Activated CD8-positive, alpha-beta memory T cell treated with anti-CD3 and anti-CD28 coated beads for 24 hours (primary cell): ENCODE results near the gene CLECL1.
"Not testable (repeated sequence)": the region's sequence is repeated elsewhere in the genome, so short reads cannot be mapped to it uniquely, and the experiment has no call there.

ENCODE experiments used
- DNase-seq: peaks from one replicate; pipeline ENCODE4 v3.0.0-alpha.2; 2020

The CLECL1 gene

DNA sequence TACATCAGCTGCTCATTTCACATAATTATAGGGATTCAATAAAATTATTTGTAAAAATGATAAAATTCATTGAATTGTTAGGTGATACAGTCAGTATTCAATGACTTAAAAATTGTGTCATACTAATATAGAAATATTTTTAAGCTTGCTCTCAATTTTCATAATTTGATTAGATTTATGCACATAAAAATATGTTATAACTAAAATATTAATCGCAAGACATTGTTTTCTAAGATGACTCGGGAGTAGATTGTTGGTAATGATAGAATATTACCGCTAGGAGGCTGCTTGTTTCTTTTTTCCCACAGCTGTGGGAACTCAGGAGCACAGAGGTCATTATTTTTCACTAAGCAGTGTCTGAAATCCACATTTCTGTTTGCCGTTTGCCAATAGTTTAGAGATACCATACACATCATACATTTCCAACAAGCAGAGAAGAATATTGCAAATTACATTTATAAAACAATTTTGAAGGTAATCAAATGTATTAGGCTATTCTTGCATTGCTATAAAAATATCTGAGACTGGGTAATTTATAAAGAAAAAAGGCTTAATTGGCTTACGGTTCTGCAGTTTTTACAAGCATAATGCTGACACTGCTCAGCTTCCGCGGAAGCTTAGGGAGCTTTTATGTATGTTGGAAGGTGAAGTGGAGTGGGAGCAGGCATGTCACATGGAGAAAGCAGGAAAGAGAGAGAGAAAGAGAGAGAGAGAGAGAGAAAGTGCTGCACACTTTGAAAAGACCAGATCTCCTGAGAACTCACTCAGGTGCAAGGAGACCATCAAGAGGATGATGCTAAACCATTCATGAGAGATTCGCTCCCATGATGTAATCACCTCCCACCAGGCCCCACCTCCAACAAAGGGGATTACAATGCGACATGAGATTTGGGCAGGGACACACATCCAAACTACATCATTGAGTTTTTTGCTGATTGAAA, 18.6 kb upstream of the CLECL1 start:
- DNase-seq = peak; percentile 62

DNA sequence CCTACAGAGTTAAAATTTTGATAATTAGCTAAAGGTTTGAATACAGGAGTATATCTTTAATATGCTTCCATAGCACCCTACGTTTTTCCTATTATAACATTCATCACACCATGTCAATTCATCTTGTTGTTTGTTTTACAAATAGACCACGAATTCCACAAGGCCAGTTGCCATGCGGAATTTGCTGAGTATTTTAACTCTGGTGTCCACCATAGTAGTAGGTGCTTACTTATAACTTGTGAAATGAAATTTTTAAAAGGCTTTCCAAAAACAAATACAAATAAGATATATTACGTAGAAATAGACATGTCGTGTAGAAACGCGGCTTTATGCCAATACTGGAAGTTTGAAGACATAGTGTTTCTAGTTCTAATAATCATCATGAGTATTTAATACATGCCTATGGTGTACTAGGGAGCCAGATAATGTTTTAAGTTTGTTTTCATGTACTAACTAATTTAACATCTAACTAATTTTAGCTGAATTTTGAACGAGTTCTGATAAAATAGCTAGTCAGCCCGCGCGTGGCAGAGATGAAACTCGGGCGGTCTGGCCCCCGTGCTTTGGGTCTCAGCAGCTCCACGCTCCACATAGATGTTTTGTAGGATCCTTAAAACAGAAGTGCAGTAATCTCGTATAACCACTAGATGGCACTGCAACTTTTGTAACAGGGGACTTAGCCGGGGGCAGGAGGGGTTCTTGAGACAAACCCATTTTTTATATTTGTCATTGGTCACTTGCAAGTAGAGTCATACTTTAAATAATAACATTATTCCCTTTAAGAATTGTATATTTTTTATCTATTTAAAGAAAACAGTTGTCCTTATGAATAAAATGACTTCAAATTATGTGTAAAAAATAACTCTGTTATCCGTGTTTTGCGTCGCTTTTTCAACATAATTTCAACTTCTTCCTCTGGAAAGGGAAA, 17.6 kb upstream of the CLECL1 start:
- peak; percentile 82 for DNase-seq

DNA sequence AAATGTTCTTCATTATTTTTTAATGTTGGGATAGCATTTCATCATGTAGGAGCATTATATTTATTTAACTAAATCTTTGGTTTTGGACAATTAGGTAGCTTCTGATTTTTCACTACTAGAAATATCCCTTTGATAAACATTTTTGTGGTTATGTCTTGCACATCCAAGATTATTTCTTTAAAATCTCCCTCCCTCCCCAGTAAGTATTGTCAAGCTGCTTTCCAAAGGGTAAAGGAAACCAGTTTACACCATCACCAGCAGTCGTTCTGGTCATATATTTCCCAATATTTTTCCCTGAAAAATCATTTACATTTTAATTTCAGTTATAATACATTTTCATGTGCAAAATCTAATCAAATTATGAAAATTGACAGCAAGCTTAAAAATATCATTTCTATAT, 16.7 kb upstream of the CLECL1 start:
- DNase-seq = no peak

DNA sequence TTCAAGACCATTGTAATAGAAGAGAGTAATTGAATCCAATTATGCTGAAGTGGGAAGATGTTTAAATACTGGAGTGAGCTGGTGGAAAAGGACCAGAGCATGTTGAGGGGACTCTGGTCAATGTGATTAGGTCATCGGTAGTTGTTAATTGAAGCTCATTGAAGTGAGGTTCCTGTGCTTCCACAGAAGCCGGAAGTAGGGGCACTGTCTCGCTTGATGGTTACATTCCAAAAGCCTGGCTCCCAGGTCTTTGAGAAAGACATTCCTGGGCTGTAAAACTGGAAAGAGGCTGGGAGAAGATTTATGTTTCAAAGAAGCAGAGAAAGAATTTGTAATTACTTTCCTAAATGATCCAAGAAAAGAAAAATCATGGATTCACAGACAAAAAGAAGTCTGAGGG, 12.3 kb upstream of the CLECL1 start:
- DNase-seq = no peak

DNA sequence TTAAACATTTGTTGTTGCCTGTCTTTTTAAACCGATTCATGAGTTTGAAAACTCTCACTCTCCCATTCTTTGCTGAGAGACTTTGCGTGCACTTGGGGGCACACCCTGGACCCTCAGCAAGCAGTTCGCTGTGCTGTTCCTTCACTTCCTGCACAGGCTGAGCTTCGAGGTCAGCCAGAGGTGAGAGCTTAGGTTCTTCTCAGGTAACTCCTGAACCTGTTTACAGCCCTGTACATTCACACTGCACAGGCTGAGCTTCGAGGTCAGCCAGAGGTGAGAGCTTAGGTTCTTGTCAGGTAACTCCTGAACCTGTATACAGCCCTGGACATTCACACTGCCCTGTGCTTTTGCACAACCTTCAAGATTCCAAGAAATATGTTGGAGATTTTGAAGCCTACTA, 9.8 kb upstream of the CLECL1 start:
- no peak for DNase-seq

DNA sequence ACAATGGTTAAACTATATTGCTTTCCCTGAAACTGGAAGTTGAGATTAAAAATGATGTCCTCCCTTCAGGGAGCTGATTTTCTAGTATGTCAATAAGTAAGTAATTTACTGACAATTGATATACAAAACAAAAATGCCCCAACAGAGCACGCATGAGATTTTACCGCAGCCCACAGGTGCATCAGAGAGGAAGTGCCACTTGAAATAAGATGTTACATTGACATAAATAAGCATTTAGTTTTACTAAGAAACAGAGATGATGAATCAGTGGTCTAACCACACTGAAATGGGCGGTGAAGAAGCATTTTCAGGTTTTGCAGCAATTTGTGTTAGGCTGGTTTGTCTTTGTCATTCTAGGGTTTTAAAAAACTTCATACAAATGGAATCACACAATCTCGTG, 8.8 kb upstream of the CLECL1 start:
- peak; percentile 72 for DNase-seq

DNA sequence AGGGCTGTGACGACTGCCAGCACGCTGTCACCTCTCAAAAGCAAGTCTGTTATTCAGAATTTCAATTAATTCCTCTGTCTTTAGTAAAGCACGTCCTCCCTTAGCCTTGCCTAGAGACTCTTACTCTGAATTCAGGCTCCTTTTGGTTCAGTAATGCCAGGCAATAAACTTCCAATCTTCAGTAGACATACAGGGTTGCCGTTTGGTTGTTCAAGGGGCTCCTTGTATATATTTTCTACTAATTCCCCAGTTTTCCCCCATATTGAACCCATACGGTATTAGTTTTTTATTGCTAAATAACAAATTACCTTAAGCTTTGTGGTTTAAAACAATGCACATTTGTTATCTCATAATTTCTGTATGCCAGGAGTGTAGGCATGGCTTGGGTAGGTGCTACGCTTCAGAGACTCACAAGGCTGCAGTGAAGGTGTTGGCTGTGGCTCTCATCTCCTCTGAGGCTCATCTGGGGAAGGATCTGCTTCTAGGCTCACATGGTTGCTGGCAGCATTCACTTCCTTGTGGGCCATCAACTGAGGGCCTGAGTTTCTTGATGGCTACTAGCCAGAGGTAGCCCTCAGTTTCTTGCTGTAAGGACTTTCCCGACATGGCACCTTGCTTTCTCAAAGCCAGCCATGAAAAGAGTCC, 7.3 kb upstream of the CLECL1 start:
- DNase-seq = no peak

DNA sequence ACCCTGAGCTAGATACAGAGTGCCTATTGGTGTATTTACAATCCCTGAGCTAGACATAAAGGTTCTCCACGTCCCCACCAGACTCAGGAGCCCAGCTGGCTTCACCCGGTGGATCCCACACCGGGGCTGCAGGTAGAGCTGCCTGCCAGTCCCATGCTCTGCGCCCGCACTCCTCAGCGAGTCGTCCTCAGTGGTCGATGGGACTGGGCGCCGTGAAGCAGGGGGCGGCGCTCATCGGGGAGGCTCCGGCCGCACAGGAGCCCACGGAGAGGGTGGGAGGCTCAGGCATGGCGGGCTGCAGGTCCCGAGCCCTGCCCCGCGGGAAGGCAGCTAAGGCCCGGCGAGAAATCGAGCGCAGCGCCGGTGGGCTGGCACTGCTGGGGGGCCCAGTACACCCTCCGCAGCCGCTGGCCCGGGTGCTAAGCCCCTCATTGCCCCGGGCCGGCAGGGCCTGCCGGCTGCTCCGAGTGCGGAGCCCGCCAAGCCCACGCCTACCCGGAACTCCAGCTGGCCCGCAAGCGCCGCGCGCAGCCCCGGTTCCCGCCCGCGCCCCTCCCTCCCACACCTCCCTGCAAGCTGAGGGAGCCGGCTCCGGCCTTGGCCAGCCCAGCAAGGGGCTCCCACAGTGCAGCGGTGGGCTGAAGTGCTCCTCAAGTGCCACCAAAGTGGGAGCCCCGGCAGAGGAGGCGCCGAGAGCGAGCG, 6.7 kb upstream of the CLECL1 start:
- not testable (repeated sequence) for DNase-seq

DNA sequence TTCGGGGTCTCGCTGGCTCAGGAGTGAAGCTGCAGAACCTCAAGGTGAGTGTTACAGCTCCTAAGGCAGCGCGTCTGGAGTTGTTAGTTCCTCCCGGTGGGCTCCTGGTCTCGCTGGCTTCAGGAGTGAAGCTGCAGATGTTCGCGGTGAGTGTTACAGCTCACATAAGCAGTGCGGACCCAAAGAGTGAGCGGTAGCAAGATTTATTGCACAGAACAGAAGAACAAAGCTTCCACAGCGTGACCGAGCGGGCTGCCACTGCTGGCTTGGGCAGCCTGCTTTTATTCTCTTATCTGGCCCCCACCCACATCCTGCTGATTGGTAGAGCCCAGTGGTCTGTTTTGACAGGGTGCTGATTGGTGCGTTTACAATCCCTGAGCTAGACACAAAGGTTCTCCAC, 6.0 kb upstream of the CLECL1 start:
- DNase-seq = not testable (repeated sequence)

DNA sequence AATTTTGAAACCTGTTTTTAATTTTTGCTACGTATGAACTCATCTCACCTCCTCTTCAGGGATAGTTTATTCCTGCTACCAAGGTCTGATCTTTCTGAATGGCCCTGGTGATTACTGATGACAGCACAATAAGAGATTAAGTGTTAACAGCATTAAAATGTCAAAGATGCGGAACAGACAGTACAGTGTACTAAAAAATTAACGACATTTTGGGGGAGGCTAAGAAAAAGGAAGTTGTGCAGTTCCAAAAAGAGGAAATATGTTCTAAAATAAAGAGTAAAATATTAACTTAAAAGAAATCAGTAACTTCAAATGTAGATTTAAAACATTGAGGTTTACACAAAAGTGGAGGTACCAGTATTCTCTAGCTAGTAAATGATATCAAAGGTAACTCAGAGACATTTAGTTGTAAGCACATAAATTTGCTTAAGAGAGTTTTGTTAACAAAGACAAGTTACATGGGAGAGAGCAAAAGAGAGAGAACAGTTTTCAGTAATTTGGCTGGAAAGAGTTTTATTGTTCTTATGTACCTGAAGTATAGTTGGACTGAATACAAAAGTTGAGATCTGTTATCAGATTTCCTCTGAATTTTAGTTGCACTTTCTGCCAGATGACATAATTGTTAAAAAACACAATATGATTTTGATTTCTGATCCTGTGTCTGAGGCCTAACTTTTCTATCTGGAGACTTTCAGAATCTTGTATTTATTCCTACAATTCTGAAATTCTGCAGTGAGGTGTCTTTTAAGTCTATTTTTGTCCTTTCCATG, 4.2 kb upstream of the CLECL1 start:
- DNase-seq = no peak

DNA sequence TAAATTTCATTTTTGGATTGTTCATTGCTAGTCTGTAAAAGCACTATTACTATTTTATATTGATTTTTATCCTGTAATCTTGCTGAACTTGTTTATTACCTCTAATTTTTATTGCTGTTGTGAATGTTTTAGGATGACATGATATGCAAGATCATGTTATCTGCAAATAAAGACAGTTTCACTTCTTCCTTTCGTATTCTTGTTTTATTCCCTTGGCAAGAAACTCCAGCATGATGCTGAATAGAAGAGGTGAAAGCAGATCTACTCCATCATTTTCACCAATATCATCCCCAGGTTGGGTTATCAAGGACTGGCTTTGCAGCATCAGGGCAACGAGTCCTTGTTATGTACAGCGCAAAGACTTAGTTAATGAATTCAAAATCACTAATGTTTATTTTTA, 2.7 kb upstream of the CLECL1 start:
- DNase-seq = no peak

DNA sequence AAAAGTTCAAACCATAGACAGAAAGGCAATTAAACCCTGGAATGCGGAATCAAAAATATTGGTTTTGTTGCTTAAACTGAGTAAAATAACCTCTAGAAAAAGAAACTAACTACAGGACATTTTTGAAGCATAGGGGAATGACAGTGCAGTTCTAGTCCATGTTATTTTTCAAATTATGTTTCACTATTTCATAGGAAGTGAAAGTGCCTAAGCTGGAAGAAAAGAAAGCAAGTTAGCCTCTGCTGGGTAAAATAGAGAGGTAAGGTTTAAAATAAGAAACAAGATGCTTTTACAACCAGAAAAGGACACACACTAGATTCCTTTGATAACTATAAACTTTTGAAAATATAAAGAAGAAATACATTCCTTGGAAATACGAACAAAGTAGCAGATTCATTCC, 1.1 kb downstream of the CLECL1 start:
- no peak for DNase-seq

DNA sequence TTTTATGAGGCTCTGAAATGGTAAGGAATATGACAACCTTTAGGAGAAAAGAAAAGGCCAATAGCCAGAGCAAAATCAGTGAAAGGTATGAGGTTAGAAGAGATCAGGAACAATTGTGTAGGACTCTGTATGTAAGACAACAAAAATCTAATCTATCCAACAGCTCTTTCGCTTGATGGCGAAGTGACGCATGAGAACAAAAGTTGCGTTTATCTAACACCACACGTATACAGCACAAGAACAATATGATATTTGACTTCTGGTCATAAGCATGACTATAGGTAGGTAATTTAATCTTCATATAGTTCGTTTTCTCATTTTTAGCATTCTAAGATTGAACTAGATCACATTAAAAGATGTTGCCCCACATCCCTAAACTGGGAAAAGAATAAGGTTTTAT, 1.5 kb downstream of the CLECL1 start:
- no peak for DNase-seq

DNA sequence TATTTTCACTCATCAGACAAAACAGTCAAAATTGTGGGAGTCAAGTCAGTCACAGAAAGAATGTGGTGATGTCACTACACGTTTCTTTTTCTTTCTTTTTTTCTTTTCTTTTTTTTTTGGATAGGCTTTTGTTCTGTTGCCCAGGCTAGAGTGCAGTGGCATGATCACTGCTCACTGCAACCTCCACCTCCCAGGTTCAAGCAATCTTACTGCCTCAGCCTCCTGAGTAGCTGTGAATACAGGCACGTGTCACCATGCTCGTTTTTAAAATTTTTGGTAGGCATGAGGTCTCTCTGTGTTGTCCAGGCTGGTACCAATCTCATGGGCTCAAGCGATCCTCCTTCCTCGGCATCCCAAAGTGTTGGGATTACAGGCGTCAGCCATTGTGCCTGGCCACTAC, 2.3 kb downstream of the CLECL1 start:
- DNase-seq = no peak

DNA sequence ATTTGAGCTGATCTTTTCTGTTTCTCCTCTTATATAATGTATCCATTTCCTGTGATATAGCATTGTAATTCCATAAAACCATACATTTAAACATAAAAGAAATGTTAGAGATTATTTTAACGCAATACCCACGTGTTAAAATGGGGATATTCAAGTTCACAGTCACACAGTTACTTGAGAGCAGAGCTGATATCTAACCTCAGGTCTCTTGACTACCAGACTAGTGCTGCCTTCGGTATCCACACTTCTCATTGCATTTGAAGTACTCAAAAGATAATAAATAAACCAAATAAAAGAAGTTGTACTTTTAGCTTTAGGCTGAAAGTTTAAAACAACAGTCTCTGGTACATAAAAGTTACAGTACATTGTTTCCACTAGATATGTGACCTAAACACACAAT, 2.9 kb downstream of the CLECL1 start:
- no peak for DNase-seq

DNA sequence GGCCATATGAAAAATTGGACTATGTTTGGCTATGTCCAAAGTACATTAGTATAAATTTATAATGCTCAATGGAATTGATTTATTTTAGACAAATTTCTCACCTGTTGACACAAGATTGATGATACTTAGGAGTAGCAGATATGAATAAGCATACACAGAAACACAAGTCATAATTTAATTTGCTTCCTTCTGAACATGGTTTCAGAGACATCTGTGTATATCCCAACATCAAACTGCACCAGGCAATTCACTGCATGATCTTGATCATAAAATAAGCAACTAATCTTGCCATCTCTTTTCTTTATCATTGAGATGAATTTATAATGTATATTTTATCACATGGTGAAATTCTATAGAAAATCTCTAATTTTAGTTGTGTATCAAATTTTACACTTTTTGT, 3.8 kb downstream of the CLECL1 start:
- no peak for DNase-seq

DNA sequence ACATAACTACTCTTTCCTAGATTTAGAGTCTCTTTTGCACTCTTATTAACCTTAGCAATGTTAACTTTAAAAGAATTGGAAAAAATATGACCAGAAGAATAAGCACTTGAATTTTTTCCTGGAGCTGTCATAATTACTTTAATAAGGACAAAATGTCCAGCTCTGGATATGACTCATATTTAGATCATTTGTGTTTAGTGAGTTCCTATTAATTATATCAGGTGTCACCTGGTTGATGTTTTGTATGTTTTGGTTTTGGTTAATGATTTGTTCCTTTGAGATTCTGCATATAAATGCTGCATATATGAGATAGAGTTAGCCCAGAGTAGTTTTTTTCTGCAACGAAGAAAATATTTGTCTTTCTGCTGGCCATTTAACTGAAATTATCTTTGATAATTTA, 5.1 kb downstream of the CLECL1 start:
- DNase-seq = no peak

DNA sequence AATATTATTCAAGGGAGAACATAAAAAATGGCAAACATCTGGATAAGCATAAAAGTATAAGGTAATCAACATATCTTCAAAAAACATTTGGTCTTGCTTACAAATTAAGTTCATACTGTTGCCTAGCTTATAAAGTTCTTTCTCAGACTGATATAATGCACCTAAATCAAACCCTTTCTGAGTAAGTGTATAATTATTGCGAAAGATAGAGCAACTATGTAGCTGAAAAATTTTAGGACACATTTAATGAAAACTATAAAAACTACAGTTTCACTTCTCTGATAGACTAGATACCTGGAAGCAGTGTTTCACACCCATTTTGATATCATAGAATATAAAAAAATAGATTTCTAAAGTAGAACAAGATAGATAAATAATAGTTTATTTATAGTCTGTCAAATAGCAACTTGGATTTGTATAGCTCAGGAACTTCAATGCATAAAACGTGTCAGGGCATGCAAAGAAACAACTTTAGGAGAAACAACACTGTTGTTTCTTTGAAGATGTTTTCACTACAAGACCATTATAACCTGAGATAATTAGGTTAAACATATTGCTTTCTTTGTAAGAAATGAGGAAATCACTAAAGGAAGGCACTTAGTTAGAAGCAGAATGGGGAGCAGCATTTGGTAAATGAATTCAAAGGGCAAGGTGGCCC, 7.6 kb downstream of the CLECL1 start:
- DNase-seq = no peak

DNA sequence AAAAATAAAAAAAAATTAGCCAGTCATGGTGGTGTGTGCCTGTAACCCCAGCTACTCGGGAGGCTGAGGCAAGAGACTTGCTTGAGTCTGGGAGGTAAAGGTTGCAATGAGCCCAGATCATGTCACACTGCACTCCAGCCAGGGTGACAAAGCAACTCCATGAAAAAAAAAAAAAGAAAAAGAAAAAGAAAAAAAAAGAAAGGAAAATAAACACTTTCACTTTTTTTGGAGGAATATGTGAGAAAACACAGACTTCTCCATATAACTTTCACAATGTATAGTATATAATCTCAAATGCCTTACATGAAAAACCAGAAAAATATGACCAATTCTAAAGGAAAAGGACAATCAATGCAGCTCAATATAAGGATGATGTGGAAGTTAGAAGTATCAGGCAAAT, 8.9 kb downstream of the CLECL1 start:
- DNase-seq = no peak

DNA sequence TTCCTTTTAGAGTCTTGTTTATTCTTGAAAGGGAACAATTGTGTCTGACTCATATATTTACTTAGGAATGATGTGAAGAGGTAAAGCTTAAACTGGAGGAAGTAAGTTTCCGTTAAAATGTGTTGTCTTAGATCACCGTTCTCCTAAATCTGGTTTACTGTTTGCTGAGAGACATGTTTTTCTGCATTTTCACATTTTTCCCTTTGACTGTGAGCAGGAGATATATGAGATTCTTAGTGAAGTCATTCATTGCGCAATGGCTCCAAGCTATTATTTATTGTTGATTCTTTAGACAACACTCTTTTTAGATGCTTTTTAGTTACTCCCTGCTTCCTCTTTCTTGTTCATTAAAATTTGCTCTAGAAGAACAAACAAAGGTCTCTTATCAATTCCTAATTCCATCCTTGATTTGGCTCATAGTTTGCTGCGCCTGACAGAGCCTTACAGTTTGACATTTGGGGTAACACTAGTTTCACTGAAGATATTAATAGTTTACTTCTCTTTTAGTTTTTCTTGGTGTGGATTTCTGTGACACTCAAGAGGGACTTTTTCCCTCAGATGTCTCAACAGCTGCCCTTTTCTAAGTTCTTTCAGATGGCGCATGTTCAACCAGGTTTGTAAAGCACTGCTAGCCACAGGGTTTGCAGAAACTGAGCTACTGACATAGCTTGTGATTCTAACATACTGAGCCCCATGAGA, 11.4 kb downstream of the CLECL1 start:
- DNase-seq = no peak

DNA sequence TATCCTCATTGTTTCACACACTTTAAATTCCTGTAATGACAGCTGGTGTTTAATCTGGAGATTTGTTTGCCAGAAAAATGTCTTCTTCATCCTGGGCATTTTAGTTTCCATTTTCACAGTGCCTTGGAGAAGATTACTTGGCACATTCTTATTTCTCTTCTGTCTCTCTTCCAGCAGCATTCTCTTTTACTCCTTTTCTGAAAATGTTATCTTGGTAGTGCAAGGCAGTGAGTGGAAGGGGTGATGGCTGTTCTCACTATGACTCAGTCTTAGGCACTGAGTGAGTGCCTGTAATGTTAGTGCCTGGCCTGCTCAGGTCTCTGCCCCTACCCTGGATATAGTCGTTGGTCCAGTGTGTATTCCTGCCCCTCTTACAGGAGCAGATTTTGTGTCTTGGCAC, 13.1 kb downstream of the CLECL1 start:
- DNase-seq = no peak
